Superior temporal gyrus (tissue), 1 donor: ENCODE measurements around the gene ARID2.

Experiments used
- DNase-seq: peaks from one replicate; pipeline ENCODE4 v3.0.0-alpha.2; 2016; ENCODE audit errors: extremely low spot score

Gene ARID2

DNA sequence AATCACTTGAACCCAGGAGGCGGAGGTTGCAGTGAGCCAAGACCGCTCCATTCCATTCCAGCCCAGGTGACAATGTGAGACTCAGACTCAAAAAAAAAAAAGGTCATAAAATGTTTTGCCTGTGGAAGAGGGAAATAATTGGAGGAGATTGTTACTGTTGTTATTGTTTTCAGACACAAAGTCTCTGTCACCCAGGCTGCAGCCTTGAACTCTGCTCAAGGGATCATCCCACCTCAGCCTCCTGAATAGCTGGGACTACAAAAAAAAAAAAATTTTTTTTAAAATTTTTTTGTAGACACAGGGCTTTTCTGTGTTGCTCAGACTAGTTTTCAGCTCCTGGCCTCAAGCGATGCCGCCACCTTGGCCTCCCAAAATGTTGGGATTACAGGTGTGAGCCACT, 33.9 kb downstream of the ARID2 start:
- DNase-seq = no peak

DNA sequence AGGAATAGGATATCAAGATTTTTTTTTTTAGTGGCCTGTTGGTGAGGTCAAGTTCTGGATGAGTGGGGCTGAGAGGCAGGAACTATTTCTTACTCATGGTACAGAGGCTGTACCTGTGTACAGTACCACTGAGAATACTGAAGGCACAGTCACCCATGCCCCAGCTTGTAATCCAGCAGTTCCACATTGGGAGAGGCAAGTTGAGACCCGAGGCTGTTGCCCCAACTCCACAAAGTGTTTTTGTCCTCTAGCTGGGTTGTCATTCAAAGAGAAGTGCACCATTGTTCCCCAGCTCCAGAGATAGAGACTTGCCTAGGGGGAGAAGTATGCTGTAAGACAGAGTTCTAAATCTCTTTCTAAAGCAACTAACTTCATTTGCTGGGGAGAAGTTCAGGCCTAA, 38.7 kb downstream of the ARID2 start:
- no peak for DNase-seq

DNA sequence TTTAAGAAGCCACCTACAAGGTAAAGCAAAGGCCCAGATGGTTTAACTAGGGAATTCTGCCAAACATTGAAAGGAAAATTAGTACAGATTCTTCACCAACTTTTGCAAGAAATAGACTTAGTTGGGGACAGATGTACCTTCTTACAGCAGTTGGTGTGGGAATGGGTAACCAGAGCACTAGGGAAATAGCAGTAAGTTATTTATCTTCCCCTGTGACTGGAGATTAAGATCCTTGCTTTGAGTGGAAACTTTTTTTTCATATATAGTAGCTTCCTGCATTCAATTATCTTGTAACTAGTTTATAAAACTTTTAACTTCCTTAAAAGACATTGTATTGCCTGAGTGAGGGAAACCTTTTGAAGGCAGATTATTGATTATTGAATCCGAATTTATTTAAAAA, 44.2 kb downstream of the ARID2 start:
- no peak for DNase-seq

DNA sequence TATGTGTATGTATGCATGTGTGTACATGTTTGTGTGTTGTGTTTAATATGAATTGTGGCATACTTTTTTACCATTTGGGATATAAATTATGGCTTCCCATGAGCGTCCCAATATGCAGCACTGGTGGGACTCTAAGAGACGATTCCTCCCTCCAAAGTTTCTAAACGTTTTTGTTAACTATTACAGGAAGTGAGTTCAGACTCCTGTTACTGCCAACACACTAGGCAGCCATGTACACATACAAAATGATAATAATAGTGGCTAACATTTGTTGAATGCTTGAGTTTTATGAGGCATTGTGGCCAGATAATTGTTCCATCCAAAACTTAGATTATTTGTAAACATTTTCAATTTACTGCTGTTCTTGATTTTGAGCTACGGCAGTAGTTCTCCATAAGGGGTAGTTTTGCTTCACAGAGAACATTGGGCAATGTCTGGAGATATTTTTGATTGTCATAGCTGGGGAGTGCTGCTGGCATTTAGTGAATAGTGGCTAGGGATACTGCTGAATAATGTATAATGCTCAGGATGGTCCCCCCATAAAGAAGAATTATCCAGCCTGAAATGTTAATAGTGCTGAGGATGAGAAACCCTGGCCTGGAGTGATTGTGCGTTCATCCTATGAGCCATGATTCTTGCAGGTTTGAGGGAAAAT, 45.1 kb downstream of the ARID2 start:
- DNase-seq = no peak

DNA sequence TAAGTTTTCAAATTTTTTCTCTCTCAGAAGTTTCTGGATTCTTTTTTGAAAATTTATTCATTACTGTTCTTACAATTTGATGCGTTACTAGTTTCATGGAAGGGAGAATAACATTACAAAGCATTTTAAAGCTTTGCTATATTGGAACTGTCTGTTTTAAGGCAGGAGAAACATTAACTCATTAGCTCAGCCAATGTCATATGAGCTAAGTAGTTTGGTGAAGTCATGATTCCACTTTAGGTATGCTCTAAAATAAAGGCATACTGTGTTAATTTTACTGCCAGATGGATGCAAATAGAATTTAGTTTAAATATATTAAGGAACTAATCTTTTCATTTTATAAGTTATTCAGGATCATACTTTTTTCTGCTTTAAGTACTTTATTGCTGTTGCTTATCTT, 46.0 kb downstream of the ARID2 start:
- DNase-seq = no peak

DNA sequence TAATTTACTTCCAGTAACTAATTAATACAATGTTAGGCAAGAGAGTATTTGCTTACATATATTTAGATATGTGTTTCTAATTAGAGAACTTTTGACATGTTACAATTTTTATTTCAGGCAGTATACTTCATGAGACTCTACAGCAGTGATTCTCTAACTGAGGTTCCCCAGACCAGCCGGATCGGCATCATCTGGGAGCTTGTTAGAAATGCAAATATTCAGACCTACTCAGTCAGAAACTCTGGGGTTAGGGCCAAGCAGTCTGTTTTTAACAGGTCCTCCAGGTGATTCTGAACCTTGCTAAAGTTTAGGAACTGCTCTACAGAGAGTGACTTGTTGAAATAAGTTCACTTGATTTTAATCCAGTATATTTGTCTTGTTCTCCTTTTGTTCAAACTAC, 46.5 kb downstream of the ARID2 start:
- no peak for DNase-seq

DNA sequence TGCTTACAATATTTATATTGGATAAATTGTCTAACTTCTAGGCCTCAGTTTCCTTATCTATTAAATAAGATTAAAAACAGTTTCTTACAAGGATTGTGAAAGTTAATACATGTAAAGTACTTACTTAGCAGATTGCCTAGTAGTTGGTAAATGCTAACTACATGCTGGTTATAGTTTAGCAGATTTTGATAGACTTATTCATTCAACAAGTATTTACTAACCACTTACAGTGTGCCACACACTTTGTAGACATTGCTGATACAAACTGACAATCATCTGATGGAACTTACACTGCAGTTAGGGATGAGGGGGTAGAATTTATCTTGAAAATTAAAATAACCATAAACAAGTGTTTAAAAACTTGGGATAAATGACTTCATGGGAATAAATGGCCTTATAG, 50.4 kb downstream of the ARID2 start:
- no peak for DNase-seq

DNA sequence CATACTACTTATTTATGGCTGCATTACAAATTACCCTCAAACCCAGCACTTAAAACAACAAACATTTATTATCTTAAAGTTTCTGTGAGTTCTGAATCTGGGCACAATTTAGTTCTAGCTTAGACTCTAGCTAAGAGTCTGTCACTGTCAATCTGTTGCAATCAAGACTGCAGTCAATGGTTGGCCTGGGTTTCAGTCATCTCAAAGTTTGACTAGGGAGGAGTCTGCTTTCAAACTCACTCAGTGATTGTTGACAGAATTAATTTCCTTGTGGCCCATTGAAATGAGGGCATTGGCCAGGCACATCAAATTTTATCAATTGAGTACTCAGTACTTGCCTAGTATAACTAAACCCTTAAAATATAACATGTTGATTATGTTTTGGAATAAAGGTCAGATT, 51.6 kb downstream of the ARID2 start:
- no peak for DNase-seq

DNA sequence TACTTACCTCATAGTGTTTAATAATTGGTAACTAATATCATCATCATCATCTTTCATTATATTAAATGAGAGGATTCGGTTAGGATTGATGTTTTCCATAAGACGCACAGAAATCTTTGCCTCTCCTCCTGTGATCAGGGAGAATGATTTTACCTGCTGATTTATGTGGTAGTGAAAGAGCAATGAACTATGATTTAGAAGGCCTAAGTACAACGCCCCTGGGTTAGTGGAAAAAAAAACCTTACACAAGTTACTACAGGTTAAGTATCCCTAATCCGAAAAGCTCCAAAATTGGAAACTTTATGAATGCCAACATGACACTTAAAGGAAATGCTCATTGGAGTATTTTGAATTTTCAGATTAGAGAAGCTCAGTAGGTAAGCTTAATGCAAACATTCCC, 55.8 kb downstream of the ARID2 start:
- DNase-seq = no peak

DNA sequence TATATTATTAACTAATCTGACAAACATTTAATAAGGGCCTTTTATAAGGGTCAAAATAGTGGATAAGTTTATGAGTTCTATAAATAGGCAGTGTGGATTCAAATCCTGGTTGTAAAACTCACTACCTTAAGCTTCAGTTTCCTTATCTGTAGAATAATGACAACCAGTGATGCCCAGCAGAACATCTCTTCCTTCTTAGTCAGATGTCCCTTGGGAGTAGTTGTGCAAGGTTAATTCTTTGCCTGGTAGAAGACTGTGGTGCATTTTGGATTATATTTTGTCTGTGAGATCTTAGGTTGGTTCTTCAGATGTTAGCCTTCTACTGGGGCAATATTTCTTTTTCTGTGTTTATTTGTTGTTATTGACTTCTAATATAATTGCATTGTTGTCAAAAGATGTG, 59.5 kb downstream of the ARID2 start:
- no peak for DNase-seq

DNA sequence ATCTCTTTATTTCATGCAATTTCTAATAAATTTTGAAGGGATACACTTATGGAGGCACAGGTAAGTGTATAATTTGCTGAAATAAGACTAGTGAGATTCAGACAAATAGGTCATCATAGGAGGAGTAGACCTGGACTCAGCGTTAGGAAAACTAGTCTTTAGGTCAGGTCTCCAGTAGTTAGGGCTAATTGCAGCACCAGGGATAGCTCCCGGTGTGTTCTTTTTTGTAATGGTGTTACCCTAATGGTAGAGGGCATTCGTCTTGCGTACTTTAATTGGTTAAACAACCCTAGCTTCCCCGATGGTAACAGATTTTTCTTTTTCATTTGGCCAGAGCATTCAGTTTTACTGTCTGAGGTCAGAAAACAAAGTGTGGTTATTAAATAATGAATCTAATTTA, 64.9 kb downstream of the ARID2 start:
- DNase-seq = no peak

DNA sequence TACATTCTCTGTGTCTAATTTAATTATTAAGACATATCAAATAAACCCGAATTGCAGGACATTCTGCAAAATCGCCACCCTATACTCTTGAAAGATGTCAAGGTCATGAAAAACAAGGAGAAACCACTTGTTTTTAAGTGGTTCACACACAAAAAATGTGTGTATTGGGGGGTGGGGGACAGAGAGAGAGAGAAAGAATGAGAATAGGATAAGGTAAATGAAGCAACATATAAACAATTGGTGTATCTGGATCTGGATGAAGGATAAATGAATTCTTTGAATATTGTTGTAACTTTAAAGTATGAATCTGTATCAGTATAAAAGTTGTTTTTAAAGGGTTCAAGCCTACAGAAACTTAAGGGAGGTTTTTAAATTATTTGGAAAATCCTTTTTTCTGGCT, 72.1 kb downstream of the ARID2 start:
- DNase-seq = no peak

DNA sequence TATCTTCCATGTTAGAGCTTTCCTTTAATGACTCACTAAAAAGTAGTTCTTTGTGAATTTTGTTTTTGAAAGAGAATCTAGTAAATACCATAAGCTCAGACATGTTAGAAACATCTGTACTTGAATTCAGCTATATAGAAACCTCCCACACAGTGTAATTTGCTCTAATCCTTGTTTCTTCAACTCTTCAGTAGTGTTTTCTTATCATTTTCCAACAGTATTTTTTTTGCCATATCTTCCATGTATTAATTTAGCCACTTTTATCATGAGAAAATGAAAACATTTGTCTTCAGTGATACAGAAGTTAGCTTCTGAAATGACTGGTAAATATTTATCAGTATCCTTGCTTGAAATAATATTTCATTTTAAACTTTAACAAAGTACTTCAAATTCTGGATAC, 73.6 kb downstream of the ARID2 start:
- DNase-seq = no peak

DNA sequence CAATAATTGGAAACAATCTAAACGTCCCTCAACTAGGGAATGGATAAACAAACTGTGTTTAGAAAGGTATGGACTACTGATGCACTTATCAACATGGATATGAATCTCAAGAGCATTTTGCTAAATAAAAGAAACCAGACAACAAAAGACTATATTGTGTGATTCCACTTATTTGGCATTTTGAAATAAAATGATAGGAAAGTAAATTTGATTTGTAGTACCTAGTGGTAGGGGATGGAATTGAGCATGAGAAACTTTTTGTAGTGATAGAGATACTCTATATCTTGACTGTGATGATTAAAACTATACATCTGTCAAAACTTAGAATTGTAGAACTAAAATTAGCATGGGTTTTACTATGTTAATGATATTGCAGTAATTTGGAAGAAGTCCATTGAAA, 87.1 kb downstream of the ARID2 start:
- DNase-seq = no peak

DNA sequence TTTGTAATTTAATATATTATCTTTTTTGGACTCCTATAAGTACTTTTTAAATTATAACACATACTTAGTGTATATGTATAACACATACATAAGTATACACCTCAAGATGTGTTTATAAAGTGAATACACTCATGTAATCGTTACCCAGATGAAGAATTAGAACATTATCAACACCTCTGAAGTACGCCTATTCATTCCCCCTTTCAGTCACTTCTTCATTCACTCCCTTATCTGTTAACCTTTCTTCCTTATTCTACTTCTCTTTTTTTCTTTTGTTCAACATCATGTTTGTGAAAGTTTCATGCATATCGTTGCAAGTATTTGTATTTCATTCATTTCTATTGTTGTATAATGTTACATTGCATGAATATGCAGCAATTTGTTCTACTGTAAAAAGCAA, 98.5 kb downstream of the ARID2 start:
- no peak for DNase-seq

DNA sequence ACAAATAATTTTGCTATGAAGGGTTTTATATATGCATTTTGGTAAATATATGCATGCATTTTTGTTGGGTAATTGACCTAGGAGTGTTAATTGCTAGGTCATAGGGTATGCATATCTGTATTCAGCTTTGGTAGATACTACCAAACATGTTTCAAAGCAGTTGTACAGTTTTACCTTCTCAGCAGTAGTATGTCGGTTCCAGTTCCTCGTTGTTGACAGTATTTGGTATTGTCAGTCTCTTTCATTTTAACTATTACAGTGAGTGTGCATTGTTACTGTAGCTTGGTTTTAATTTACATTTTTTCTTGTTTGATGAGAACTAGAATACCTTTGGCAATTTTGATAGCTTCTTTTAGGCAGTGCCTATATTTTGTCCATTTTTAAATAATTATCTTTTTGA, 98.9 kb downstream of the ARID2 start:
- no peak for DNase-seq

DNA sequence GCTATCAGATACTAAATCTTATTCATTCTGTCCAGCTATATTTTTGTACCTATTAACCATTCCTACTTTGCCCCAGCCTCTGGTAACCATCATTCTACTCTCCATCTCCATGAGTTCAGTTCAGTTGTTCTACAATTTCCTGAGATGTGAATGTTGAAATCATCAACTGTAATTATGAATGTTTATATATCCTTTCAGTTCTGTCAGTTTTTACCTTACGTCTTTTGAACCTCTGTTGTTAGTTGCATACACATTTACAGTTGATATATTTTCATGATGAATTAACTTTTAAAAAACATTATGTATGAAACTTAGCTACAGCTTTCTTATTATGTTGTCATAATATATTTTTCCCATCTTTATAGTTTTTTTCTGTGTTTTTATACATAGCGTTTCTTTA, 102.1 kb downstream of the ARID2 start:
- DNase-seq = no peak

DNA sequence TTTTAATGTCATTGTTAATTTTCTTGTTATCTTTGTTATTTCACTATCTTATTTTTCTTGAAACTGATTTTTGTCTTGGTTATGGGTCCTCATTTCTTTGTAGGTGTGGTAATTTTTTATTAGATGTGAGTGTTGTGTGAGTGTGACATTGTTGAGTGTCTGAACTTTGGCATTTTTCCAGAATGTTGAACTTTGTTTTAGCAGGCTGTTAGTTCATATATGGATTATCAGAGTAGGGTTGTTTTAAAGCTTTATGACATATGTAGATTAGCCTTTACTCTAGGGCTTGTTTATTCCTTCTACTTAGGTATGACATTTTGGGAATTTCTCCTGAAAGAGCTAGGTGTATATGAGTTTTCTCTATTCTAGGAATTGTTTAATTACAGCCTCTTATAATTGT, 103.9 kb downstream of the ARID2 start:
- no peak for DNase-seq

DNA sequence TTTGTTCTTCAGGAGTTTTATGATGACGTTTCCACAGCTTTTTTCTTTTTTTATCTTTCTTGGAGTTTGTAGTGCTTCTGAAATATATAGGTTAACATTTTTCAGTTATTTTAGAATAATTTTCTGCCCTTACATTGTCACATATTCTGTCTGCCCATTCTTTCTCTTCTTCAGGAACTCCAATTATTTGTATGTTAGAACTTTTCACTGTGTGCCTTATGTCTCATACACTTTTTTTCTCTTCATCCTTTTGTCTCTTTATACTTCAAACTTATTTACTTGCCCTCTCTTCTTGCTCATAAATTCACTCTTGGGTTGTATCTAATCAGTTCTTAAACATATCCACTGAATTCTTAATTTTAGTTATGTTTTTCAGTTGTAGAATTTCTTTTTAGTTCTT, 105.3 kb downstream of the ARID2 start:
- no peak for DNase-seq

DNA sequence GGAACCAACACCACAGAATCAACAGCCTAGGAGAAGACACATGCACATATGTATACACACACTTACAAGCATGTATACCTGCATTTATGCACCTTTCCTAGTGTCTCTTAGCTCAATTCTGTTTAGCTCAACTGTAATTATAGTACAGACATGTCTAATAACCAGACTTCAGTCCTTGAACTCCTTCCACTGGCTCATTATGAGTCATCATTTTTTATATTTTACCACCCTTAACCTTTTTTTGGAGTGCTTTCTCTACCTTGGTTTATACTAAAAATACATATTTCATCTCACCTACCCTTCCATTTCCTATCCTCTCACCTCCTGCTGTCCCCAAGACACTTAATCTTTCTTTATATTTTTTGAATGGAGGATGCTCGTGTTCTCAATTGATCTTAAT, 110.4 kb downstream of the ARID2 start:
- no peak for DNase-seq

DNA sequence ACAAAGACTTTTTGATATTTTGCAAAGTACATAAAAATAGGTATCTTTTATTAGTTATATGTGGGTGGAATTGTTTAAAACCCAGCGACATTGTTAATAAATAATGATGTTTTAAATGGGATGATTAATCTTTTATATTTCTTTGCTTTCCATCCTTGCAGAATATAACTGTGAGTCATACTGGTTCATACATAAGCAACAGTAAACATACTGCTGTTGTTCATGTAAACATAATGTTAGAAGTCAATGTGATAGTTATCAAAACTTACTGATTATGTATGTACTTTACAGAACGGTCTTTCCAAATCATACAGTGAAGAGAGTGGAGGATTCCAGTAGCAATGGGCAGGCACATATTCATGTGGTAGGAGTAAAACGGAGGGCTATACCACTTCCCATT, 119.8 kb downstream of the ARID2 start:
- DNase-seq = no peak

DNA sequence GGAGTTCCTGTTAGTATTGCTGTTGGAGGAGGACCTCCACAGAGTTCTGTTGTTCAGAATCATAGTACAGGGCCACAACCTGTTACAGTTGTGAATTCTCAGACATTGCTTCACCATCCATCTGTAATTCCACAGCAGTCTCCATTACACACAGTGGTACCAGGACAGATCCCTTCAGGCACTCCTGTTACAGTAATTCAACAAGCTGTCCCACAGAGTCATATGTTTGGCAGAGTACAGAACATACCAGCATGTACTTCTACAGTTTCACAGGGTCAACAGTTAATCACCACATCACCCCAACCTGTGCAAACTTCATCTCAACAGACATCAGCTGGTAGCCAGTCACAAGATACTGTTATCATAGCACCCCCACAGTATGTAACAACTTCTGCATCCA, 120.8 kb downstream of the ARID2 start:
- no peak for DNase-seq

DNA sequence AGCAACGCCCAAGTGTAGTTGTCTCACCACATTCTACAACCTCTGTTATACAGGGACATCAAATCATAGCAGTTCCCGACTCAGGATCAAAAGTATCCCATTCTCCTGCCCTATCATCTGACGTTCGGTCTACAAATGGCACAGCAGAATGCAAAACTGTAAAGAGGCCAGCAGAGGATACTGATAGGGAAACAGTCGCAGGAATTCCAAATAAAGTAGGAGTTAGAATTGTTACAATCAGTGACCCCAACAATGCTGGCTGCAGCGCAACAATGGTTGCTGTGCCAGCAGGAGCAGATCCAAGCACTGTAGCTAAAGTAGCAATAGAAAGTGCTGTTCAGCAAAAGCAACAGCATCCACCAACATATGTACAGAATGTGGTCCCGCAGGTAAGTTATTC, 123.0 kb downstream of the ARID2 start:
- no peak for DNase-seq

DNA sequence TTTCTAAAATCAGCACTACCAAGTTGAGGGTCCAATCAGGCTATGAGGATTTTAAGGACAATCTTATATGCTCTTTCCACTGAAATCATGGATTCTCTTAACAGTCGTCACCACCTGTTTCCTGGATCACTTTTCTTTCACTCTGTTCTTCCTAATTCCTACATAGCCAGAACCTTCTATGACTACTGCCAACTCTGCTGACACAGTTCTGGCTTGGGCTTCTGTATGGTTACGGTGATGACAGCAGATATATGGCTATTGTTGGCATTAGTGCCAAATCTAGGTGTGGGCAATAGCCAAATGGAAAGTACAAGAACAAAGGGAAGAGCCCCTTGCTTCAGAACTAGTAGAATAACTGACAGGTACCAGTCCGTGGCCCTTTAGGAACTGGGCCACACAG, 124.0 kb downstream of the ARID2 start:
- DNase-seq = no peak

DNA sequence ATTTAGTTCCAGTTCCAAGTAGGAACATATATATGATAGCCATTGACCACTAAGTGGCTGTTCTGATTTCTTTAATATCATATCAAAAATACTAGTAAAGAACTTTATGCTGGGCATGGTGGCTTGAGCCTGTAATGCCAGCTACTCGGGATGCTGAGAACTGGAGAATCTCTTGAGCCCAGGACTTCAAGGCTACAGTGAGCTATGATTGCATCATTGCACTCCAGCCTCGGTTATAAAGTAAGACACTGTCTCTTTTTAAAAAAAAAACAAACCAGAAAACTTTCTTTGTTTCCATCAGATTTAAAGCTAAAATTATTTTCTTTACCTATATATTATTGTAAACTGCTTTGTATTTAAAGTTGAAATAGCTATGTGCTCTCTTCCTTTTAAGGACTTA, 133.8 kb downstream of the ARID2 start:
- no peak for DNase-seq
